Measurements from ENCODE around the gene CFAP68. TPM values are rescaled to one million over a fixed set of nuclear protein-coding genes. Genes with fewer than 3 reads are reported as not detected.
A peak's percentile ranks its signal among the peaks of the same experiment; 100 is the strongest.

CFAP68 gene
- total RNA-seq, 1 experiment from 2014 or later: 27.4 TPM

- Histone ChIP-seq H3F3A (ENCODE audit: low read length, unreplicated experiment) (no peaks in the 10 kb centered on the region), H3K79me2 (ENCODE audit: low read length) (peaks cover 13% of the 10 kb centered on the region; the same call in 1 of the 2 replicates), H4K20me1 (ENCODE audit: low read length) (no peaks in the 10 kb centered on the region), H3K9me2 (replicated peaks; ENCODE audit: low read length) (no peaks in the 10 kb centered on the region), H2AFZ (ENCODE audit: low read length) (peak within 1 kb of the TSS; percentile 99), H3K9me3 (ENCODE audit: low read length) (no peaks in the 10 kb centered on the region), H3K4me2 (ENCODE audit: low read length) (peak within 1 kb of the TSS; percentile 95), H3K27me3 (ENCODE audit: low read length) (no peaks in the 10 kb centered on the region), H3K4me1 (ENCODE audit: insufficient read depth, low read length) (peaks cover 17% of the 10 kb centered on the region), H3K36me3 (ENCODE audit: low read depth, low read length) (peaks cover 15% of the 10 kb centered on the region; the same call in 1 of the 2 replicates), H3K9ac (ENCODE audit: low read length) (peak within 1 kb of the TSS; percentile 91), H3K4me3 (ENCODE audit: low read length) (peak within 1 kb of the TSS; percentile 91), H3K27ac (ENCODE audit: low read length) (peak within 1 kb of the TSS; percentile 51)
- intact Hi-C loops (cut with micrococcal nuclease): no loop called here
- CTCF ChIA-PET: interaction anchor here (0.5 to 1.6 kb wide), 9 partner anchors 10 to 105 kb away, joined by 4 to 13 read pairs (median 6); no protein-coding TSS in a partner anchor
- ATAC-seq: peak; percentile 91
- TSS peak; percentile 62 for BruUV-seq (replicated peaks)
- POLR2A ChIA-PET (ENCODE audit: unreplicated experiment): interaction anchor here (1.1 to 1.4 kb wide), 2 partner anchors 56 to 111 kb away, joined by 5 to 7 read pairs; no protein-coding TSS in a partner anchor
- DNase-seq: peak; percentile 83
- TF ChIP-seq EZH2 (IDR thresholded peaks at IDR 0.05; ENCODE audit: low read length, unreplicated experiment) (no peak), EZH2phosphoT487 (IDR thresholded peaks at IDR 0.05; ENCODE audit: borderline replicate concordance, low read length) (no peak), CTCF (conservative IDR thresholded peaks at IDR 0.05; ENCODE audit: low read depth, low read length) (peak; percentile 61)
Measured at GRCh38 chr11:111870886-111871692, 8.3 kb upstream of the CFAP68 start, which contains the start of gene ALG9. Gene ALG9, minus strand, starts transcription at chr11:111871581. Its CDS starts 99 bp downstream, at chr11:111871482.

- ATAC-seq (no peak), DNase-seq (no peak)
- no peaks in the 10 kb centered on the region for H3K9me2 ChIP-seq (replicated peaks; ENCODE audit: low read length)
- no peak overlapping the region; the same call in 1 of the 2 replicates for H3K27ac ChIP-seq (ENCODE audit: low read length)
- H3K79me2 ChIP-seq (ENCODE audit: low read length): peaks cover 13% of the 10 kb centered on the region; the same call in 1 of the 2 replicates
- no peaks in the 10 kb centered on the region for H3K9me3 ChIP-seq (ENCODE audit: low read length)
- peak overlapping the region; percentile 91 for H3K4me3 ChIP-seq (ENCODE audit: low read length)
- CTCF ChIA-PET: interaction anchor here (0.6 to 1.6 kb wide), 4 partner anchors 25 to 81 kb away, joined by 4 to 7 read pairs (median 6); partner anchors contain the start of gene C11orf52
- intact Hi-C loops (cut with micrococcal nuclease): no loop called here
- no peaks in the 10 kb centered on the region for H3F3A ChIP-seq (ENCODE audit: low read length, unreplicated experiment)
- H3K4me2 ChIP-seq (ENCODE audit: low read length): peak overlapping the region; percentile 95
- H3K27me3 ChIP-seq (ENCODE audit: low read length): no peaks in the 10 kb centered on the region
- peak overlapping the region; percentile 99 for H2AFZ ChIP-seq (ENCODE audit: low read length)
- peaks cover 17% of the 10 kb centered on the region for H3K4me1 ChIP-seq (ENCODE audit: insufficient read depth, low read length)
- TF ChIP-seq CTCF (conservative IDR thresholded peaks at IDR 0.05; ENCODE audit: low read depth, low read length) (no peak), EZH2 (IDR thresholded peaks at IDR 0.05; ENCODE audit: low read length, unreplicated experiment) (no peak), EZH2phosphoT487 (IDR thresholded peaks at IDR 0.05; ENCODE audit: borderline replicate concordance, low read length) (no peak)
- BruUV-seq (replicated peaks): TSS peak; percentile 84
- peak overlapping the region; percentile 91 for H3K9ac ChIP-seq (ENCODE audit: low read length)
- H3K36me3 ChIP-seq (ENCODE audit: low read depth, low read length): peaks cover 15% of the 10 kb centered on the region; the same call in 1 of the 2 replicates
- H4K20me1 ChIP-seq (ENCODE audit: low read length): no peaks in the 10 kb centered on the region
- POLR2A ChIA-PET (ENCODE audit: unreplicated experiment): interaction anchor here (0.6 to 1.4 kb wide), 2 partner anchors 66 to 110 kb away, joined by 5 to 6 read pairs; no protein-coding TSS in a partner anchor
Measured at GRCh38 chr11:111871693-111872161, 7.6 kb upstream of the CFAP68 start.

Measured in PC-3 (cell line).